Measurements from ENCODE around the gene ARL8B. TPM values are rescaled to one million over a fixed set of nuclear protein-coding genes. Genes with fewer than 3 reads are reported as not detected.

The ARL8B gene
- total and polyA plus RNA-seq, 9 of the 15 experiments (the other 6 are each of a cell fraction or from before 2014, with no cell fraction given) = 28.5 to 99.4 (median 77.2) TPM

DNA sequence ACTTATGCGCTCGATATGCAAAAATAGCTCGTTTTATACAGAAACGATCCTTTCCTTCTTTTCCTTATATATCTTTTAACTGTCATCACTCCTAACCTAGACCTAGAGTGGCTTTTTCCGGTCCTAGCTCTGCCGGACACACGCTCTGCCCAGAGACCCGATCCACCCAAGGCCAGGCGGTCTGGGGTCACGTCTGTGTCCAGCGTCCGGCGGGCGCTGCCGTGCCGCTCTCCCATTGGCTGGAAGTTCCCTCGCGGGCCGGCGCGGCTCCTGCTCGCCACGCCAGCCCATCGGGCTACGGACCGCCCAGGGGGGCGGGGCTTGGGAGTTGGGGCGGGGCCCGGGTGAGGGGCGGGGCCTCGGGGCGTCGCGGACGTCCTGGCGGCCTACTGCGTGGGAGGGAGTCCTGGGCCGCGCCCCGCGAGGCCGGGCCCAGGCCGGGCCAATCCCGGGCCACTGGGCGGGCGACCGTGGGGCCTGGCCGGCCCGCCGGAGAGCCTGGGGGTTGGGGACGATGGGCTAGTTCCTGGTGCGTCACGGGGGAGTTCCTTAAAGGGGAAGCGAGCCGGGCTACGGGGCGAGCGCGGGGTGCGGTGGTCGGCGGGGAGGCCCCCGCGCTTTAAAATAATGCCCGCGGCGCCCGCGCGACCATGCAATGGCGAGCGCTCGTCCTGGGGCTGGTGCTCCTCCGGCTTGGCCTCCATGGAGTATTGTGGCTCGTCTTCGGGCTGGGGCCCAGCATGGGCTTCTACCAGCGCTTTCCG, 65.2 kb downstream of the ARL8B start, which contains the start of gene EDEM1 (continued):
- TF ChIP-seq, protein P1, sequence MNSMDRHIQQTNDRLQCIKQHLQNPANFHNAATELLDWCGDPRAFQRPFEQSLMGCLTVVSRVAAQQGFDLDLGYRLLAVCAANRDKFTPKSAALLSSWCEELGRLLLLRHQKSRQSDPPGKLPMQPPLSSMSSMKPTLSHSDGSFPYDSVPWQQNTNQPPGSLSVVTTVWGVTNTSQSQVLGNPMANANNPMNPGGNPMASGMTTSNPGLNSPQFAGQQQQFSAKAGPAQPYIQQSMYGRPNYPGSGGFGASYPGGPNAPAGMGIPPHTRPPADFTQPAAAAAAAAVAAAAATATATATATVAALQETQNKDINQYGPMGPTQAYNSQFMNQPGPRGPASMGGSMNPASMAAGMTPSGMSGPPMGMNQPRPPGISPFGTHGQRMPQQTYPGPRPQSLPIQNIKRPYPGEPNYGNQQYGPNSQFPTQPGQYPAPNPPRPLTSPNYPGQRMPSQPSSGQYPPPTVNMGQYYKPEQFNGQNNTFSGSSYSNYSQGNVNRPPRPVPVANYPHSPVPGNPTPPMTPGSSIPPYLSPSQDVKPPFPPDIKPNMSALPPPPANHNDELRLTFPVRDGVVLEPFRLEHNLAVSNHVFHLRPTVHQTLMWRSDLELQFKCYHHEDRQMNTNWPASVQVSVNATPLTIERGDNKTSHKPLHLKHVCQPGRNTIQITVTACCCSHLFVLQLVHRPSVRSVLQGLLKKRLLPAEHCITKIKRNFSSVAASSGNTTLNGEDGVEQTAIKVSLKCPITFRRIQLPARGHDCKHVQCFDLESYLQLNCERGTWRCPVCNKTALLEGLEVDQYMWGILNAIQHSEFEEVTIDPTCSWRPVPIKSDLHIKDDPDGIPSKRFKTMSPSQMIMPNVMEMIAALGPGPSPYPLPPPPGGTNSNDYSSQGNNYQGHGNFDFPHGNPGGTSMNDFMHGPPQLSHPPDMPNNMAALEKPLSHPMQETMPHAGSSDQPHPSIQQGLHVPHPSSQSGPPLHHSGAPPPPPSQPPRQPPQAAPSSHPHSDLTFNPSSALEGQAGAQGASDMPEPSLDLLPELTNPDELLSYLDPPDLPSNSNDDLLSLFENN (IDR thresholded peaks at IDR 0.05; ENCODE audit: low read depth in 2 of 2, low read length in 2 of 2) = peak in 1 of 2 experiments; percentile 19; a peak in 1 of 4 replicates
- TF ChIP-seq U2AF1 (optimal IDR thresholded peaks at IDR 0.05; ENCODE audit: low read depth, low read length) (peak; percentile 35), ZNF232 (CRISPR knock-in tag; IDR thresholded peaks at IDR 0.05) (no peak), GABPA (tag; conservative IDR thresholded peaks at IDR 0.05; ENCODE audit: low read depth) (no peak), SNRNP70 (optimal IDR thresholded peaks at IDR 0.05; ENCODE audit: low read depth, low read length) (no peak), SLC30A9 (CRISPR knock-in tag; IDR thresholded peaks at IDR 0.05) (no peak), HDAC3 (IDR thresholded peaks at IDR 0.05; ENCODE audit: borderline replicate concordance, partially characterized antibody) (no peak), XRCC5 (IDR thresholded peaks at IDR 0.05; ENCODE audit: low read depth, low read length) (no peak), CHCHD3 (CRISPR knock-in tag; IDR thresholded peaks at IDR 0.05) (no peak), RFX5 (IDR thresholded peaks at IDR 0.05; ENCODE audit: low read depth, low read length) (no peak), KLF6 (CRISPR knock-in tag; IDR thresholded peaks at IDR 0.05; ENCODE audit: borderline replicate concordance) (no peak), GTF2F1 (IDR thresholded peaks at IDR 0.05; ENCODE audit: low read depth, low read length) (no peak), CEBPG (CRISPR knock-in tag; IDR thresholded peaks at IDR 0.05) (no peak), CEBPG (tag; conservative IDR thresholded peaks at IDR 0.05 in 1 of 2, IDR thresholded peaks at IDR 0.05 in 1 of 2) (no peak)
- TF ChIP-seq, protein P2, sequence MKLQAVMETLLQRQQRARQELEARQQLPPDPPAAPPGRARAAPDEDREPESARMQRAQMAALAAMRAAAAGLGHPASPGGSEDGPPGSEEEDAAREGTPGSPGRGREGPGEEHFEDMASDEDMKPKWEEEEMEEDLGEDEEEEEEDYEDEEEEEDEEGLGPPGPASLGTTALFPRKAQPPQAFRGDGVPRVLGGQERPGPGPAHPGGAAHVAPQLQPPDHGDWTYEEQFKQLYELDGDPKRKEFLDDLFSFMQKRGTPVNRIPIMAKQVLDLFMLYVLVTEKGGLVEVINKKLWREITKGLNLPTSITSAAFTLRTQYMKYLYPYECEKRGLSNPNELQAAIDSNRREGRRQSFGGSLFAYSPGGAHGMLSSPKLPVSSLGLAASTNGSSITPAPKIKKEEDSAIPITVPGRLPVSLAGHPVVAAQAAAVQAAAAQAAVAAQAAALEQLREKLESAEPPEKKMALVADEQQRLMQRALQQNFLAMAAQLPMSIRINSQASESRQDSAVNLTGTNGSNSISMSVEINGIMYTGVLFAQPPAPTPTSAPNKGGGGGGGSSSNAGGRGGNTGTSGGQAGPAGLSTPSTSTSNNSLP (IDR thresholded peaks at IDR 0.05; ENCODE audit: borderline replicate concordance, low read depth, low read length) = no peak
- TF ChIP-seq, protein P3, sequence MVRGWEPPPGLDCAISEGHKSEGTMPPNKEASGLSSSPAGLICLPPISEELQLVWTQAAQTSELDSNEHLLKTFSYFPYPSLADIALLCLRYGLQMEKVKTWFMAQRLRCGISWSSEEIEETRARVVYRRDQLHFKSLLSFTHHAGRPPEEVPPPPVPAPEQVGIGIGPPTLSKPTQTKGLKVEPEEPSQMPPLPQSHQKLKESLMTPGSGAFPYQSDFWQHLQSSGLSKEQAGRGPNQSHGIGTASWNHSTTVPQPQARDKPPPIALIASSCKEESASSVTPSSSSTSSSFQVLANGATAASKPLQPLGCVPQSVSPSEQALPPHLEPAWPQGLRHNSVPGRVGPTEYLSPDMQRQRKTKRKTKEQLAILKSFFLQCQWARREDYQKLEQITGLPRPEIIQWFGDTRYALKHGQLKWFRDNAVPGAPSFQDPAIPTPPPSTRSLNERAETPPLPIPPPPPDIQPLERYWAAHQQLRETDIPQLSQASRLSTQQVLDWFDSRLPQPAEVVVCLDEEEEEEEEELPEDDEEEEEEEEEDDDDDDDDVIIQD (CRISPR knock-in tag; IDR thresholded peaks at IDR 0.05) = no peak
- TF ChIP-seq, protein P4, sequence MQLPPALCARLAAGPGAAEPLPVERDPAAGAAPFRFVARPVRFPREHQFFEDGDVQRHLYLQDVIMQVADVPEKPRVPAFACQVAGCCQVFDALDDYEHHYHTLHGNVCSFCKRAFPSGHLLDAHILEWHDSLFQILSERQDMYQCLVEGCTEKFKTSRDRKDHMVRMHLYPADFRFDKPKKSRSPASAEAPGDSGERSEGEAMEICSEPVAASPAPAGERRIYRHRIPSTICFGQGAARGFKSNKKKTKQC (CRISPR knock-in tag; IDR thresholded peaks at IDR 0.05) = 0 out of 2 replicates have a peak, but pooled peaks have one; percentile 16

Data from K562 (cell line).